ENCODE data around the gene EIF5. TPM values are rescaled to one million over a fixed set of nuclear protein-coding genes. Genes with fewer than 3 reads are reported as not detected.

The EIF5 gene
- total and polyA plus RNA-seq, 4 donors = 121 to 435 (median 192) TPM

- TF ChIP-seq CTCF (IDR thresholded peaks at IDR 0.05; ENCODE audit: low read depth, low read length, missing input control) (no peak), HNF4G (IDR thresholded peaks at IDR 0.05) (no peak), EGR1 (IDR thresholded peaks at IDR 0.05; ENCODE audit: low read depth in 2 of 2) (no peak), TAF1 (conservative IDR thresholded peaks at IDR 0.05) (no peak), JUND (IDR thresholded peaks at IDR 0.05) (no peak), GABPA (IDR thresholded peaks at IDR 0.05 in 1 of 2, conservative IDR thresholded peaks at IDR 0.05 in 1 of 2) (no peak), RXRA (IDR thresholded peaks at IDR 0.05) (no peak), RAD21 (IDR thresholded peaks at IDR 0.05) (no peak)
- TF ChIP-seq, protein P1, sequence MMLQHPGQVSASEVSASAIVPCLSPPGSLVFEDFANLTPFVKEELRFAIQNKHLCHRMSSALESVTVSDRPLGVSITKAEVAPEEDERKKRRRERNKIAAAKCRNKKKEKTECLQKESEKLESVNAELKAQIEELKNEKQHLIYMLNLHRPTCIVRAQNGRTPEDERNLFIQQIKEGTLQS (IDR thresholded peaks at IDR 0.05) = no peak
Observed at GRCh38 chr14:103290056-103290455, 44.0 kb upstream of the EIF5 start (continued).

GRCh38 chr14:103290494-103290893 is 43.5 kb upstream of the EIF5 start:
- TF ChIP-seq NR2F2 (IDR thresholded peaks at IDR 0.05) = no peak
- no peak for TF ChIP-seq CTCF (IDR thresholded peaks at IDR 0.05; ENCODE audit: low read depth, low read length, missing input control)
- TF ChIP-seq EGR1 (IDR thresholded peaks at IDR 0.05; ENCODE audit: low read depth in 2 of 2) = no peak
- no peak for TF ChIP-seq JUND (IDR thresholded peaks at IDR 0.05)
- no peak for TF ChIP-seq FOXA1 (IDR thresholded peaks at IDR 0.05)
- TF ChIP-seq GABPA (IDR thresholded peaks at IDR 0.05 in 1 of 2, conservative IDR thresholded peaks at IDR 0.05 in 1 of 2) = no peak
- no peak for TF ChIP-seq RXRA (IDR thresholded peaks at IDR 0.05)
- TF ChIP-seq, protein P1 (IDR thresholded peaks at IDR 0.05) = no peak
- TF ChIP-seq HNF4G (IDR thresholded peaks at IDR 0.05) = no peak
- TF ChIP-seq RAD21 (IDR thresholded peaks at IDR 0.05) = no peak
- TF ChIP-seq FOXA2 (IDR thresholded peaks at IDR 0.05) = no peak
- TF ChIP-seq HNF4A (conservative IDR thresholded peaks at IDR 0.05) = no peak
- TF ChIP-seq YY1 (IDR thresholded peaks at IDR 0.05) = no peak
- TF ChIP-seq SP1 (IDR thresholded peaks at IDR 0.05) = no peak
- TF ChIP-seq REST (IDR thresholded peaks at IDR 0.05) = no peak
- TF ChIP-seq MAX (IDR thresholded peaks at IDR 0.05) = no peak
- no peak for TF ChIP-seq TAF1 (conservative IDR thresholded peaks at IDR 0.05)
- no peak for TF ChIP-seq ZBTB33 (IDR thresholded peaks at IDR 0.05)
- Histone ChIP-seq H3K4me3 (ENCODE audit: low read depth in 1 of 3, low read length in 3 of 3) (no peak overlapping the region), H3K27me3 (ENCODE audit: control insufficient read depth in 4 of 4, insufficient read depth in 4 of 4, low read length in 3 of 4) (no peaks in the 10 kb centered on the region), H3K36me3 (ENCODE audit: control insufficient read depth in 4 of 4, insufficient read depth in 3 of 4, low read depth in 1 of 4, low read length in 3 of 4) (no peaks in the 10 kb centered on the region), H3K4me1 (ENCODE audit: control insufficient read depth in 4 of 4, insufficient read depth in 4 of 4, low read length in 3 of 4) (peaks cover 0 to 2% (median 0%) of the 10 kb centered on the region in 4 donors), H3K9me3 (ENCODE audit: control insufficient read depth in 4 of 4, low read length in 3 of 4) (no peaks in the 10 kb centered on the region), H3K9ac (ENCODE audit: low read depth in 1 of 2, low read length in 2 of 2) (no peak overlapping the region), H3K27ac (ENCODE audit: low read depth in 1 of 2, low read length in 2 of 2) (no peak overlapping the region)
- DNase-seq (ENCODE audit: low spot score) = no peak
- 81% methylated on average over 5 of the region's 5 CpGs for whole genome bisulfite sequencing

Measured in liver (tissue), 9 donors.